H9 (cell line): ENCODE data around the gene RND2. TPM values are rescaled to one million over a fixed set of nuclear protein-coding genes. Genes with fewer than 3 reads are reported as not detected.

Experiments used
- DNase-seq: peaks from one replicate; pipeline ENCODE4 v3.0.0-alpha.2; 2017
- H2AFZ ChIP-seq: one replicate; pipeline ENCODE4 v1.6.1; 2013; ENCODE audit warnings: mild to moderate bottlenecking, low read length, control low read depth, moderate library complexity
- H2AK5ac ChIP-seq: 2 replicates; pipeline ENCODE4 v1.6.1; 2013; ENCODE audit warnings: low read length, control low read depth, mixed read lengths; ENCODE audit not compliant: insufficient read length
- H2BK120ac ChIP-seq: one replicate; pipeline ENCODE4 v1.6.1; 2013; ENCODE audit warnings: low read depth, mild to moderate bottlenecking, low read length, control low read depth, inconsistent platforms; ENCODE audit not compliant: poor library complexity, severe bottlenecking
- H2BK12ac ChIP-seq: 2 replicates; pipeline ENCODE4 v1.6.1; 2013; ENCODE audit warnings: low read length, control low read depth, mixed read lengths, low read depth; ENCODE audit not compliant: insufficient read length
- H2BK15ac ChIP-seq: 2 replicates; pipeline ENCODE4 v1.6.1; 2013; ENCODE audit warnings: low read depth, low read length, control low read depth
- H2BK20ac ChIP-seq: one replicate; pipeline ENCODE4 v1.6.1; 2013; ENCODE audit warnings: low read depth, mild to moderate bottlenecking, low read length, control low read depth, inconsistent platforms; ENCODE audit not compliant: poor library complexity, severe bottlenecking
- H2BK5ac ChIP-seq: 2 replicates; pipeline ENCODE4 v1.6.1; 2013; ENCODE audit warnings: low read length, control low read depth, mixed read lengths; ENCODE audit not compliant: insufficient read length
- H3K14ac ChIP-seq: 2 replicates; pipeline ENCODE4 v1.6.1; 2013; ENCODE audit warnings: low read length, control low read depth; ENCODE audit not compliant: insufficient read depth
- H3K18ac ChIP-seq: 2 replicates; pipeline ENCODE4 v1.6.1; 2013; ENCODE audit warnings: low read depth, mild to moderate bottlenecking, mixed read lengths, low read length, control low read depth; ENCODE audit not compliant: insufficient read length
- H3K23ac ChIP-seq: 2 replicates; pipeline ENCODE4 v1.6.1; 2013; ENCODE audit warnings: low read length, control low read depth, mixed read lengths, low read depth; ENCODE audit not compliant: insufficient read length
- H3K23me2 ChIP-seq: 2 replicates; pipeline ENCODE4 v1.6.1; 2013; ENCODE audit warnings: low read depth, mild to moderate bottlenecking, mixed read lengths, low read length, control low read depth; ENCODE audit not compliant: insufficient read length, poor library complexity, severe bottlenecking
- H3K27ac ChIP-seq: 2 replicates; pipeline ENCODE4 v1.5.1; 2013; ENCODE audit warnings: low read length, control low read depth, mixed read lengths, low read depth; ENCODE audit not compliant: insufficient read length
- H3K27me3 ChIP-seq: 2 replicates; pipeline ENCODE4 v1.6.1; 2013; ENCODE audit warnings: low read length, control low read depth, inconsistent platforms; ENCODE audit not compliant: insufficient read depth
- H3K4ac ChIP-seq: 2 replicates; pipeline ENCODE4 v1.6.1; 2013; ENCODE audit warnings: low read depth, mild to moderate bottlenecking, control low read depth, inconsistent platforms, low read length, moderate library complexity
- H3K4me1 ChIP-seq: 2 replicates; pipeline ENCODE4 v1.6.1; 2013; ENCODE audit warnings: low read length, control low read depth, inconsistent platforms; ENCODE audit not compliant: insufficient read depth
- H3K4me2 ChIP-seq: 2 replicates; pipeline ENCODE4 v1.6.1; 2013; ENCODE audit warnings: low read length, control low read depth, mixed read lengths; ENCODE audit not compliant: insufficient read length, insufficient read depth
- H3K56ac ChIP-seq: 2 replicates; pipeline ENCODE4 v1.6.1; 2013; ENCODE audit warnings: low read depth, mild to moderate bottlenecking, mixed read lengths, low read length, control low read depth; ENCODE audit not compliant: insufficient read length
- H3K79me1 ChIP-seq: 2 replicates; pipeline ENCODE4 v1.6.1; 2013; ENCODE audit warnings: low read depth, mild to moderate bottlenecking, moderate library complexity, low read length, control low read depth, inconsistent platforms; ENCODE audit not compliant: insufficient read depth, poor library complexity, severe bottlenecking
- H3K79me2 ChIP-seq: 2 replicates; pipeline ENCODE4 v1.6.1; 2013; ENCODE audit warnings: low read length, control low read depth, inconsistent platforms; ENCODE audit not compliant: insufficient read depth
- H3K9ac ChIP-seq: 2 replicates; pipeline ENCODE4 v1.6.1; 2013; ENCODE audit warnings: low read length, control low read depth, mixed read lengths; ENCODE audit not compliant: insufficient read length; ENCODE audit errors: extremely low read depth
- H3K9me3 ChIP-seq: one replicate; pipeline ENCODE4 v1.6.1; 2013; ENCODE audit warnings: low read depth, low read length, inconsistent platforms; ENCODE audit not compliant: control insufficient read depth
- H3T11ph ChIP-seq: one replicate; pipeline ENCODE4 v1.6.1; 2013; ENCODE audit warnings: mild to moderate bottlenecking, low read length, control low read depth, inconsistent platforms
- H4K20me1 ChIP-seq: one replicate; pipeline ENCODE4 v1.6.1; 2013; ENCODE audit not compliant: control insufficient read depth, insufficient read length, insufficient read depth
- H4K5ac ChIP-seq: 2 replicates; pipeline ENCODE4 v1.6.1; 2013; ENCODE audit warnings: low read depth, mild to moderate bottlenecking, mixed read lengths, low read length, control low read depth; ENCODE audit not compliant: insufficient read length
- H4K8ac ChIP-seq: replicated peaks from 2 replicates; pipeline ENCODE4 v1.6.1; 2013; ENCODE audit warnings: low read length, control low read depth, mixed read lengths, low read depth; ENCODE audit not compliant: insufficient read length
- H4K91ac ChIP-seq: 2 replicates; pipeline ENCODE4 v1.6.1; 2013; ENCODE audit warnings: low read depth, mild to moderate bottlenecking, moderate library complexity, mixed read lengths, low read length, control low read depth; ENCODE audit not compliant: insufficient read length
- H3K27ac Mint-ChIP-seq, 3 experiments: 2 replicates in 2 of 3; 3 replicates in 1 of 3; pipeline ENCODE4 v1.8.0; 2020 to 2021; ENCODE audit warnings: mixed read lengths in 3 of 3, mild to moderate bottlenecking in 1 of 3, moderate library complexity in 1 of 3
- H3K27me3 Mint-ChIP-seq: 2 replicates; pipeline ENCODE4 v1.8.0; 2021; ENCODE audit warnings: low read depth, mild to moderate bottlenecking, moderate library complexity, mixed read lengths
- H3K36me3 Mint-ChIP-seq, 3 experiments: 2 replicates in 2 of 3; 3 replicates in 1 of 3; pipeline ENCODE4 v1.8.0; 2020 to 2021; ENCODE audit warnings: low read depth in 3 of 3, mixed read lengths in 3 of 3; ENCODE audit not compliant: insufficient read depth in 1 of 3
- H3K4me1 Mint-ChIP-seq, 2 experiments: 2 replicates each; pipeline ENCODE4 v1.8.0; 2020; ENCODE audit warnings: mixed read lengths in 2 of 2
- H3K4me3 Mint-ChIP-seq, 2 experiments: 2 replicates in 1 of 2; 3 replicates in 1 of 2; pipeline ENCODE4 v1.8.0; 2020 to 2021; ENCODE audit warnings: mild to moderate bottlenecking in 2 of 2, mixed read lengths in 2 of 2, moderate library complexity in 1 of 2
- H3K9me3 Mint-ChIP-seq, 2 experiments: 2 replicates in 1 of 2; 3 replicates in 1 of 2; pipeline ENCODE4 v1.8.0; 2020; ENCODE audit warnings: mild to moderate bottlenecking in 2 of 2, mixed read lengths in 2 of 2, moderate library complexity in 1 of 2
- WGBS: extraction: QIAGEN DNeasy Blood & Tissue Kit; methylation state at CpG from one replicate; pipeline ENCODE4 v1.1.7; 2013; ENCODE audit warnings: missing lambda C conversion rate, low lambda C conversion rate, mixed read lengths; ENCODE audit not compliant: insufficient read length; ENCODE audit errors: extremely low coverage; 5-methylcytosine and 5-hydroxymethylcytosine counted together
- total RNA-seq: library from RNA; stranded (reverse); gene quantifications from 2 replicates; pipeline ENCODE4 v1.2.1, GENCODE V29; 2021
- TF ChIP-seq, protein P1 (sequence below): fragments of 200-600 bp; sonication (generic); conservative IDR thresholded peaks from 3 replicates; pipeline ENCODE4 v1.8.0; 2021; ENCODE audit warnings: antibody characterized with exemption, mild to moderate bottlenecking

RND2 gene
- total RNA-seq, 1 experiment from 2014 or later: 47.8 TPM

DNA sequence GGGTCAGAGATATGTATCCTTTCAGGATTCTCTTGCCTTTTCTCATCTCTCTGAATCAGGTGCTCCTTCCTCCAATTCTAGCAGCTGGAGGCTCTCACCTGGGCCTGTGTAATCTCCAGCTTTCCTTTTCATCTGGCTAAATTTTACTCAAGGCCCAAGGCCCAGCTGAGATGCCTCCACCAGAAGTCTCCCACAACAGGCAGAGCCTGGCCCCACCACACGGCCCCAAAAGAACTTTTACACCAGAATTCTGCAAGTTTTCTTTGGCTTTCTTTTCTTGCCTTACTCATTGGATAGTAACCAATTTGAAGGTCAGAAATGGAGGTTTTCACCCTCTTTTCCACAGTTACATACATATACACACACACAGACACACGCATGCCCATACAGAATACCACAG is 14.6 kb downstream of the RND2 start:
- no peak overlapping the region for H3K14ac ChIP-seq
- H3K27ac Mint-ChIP-seq: peak overlapping the region in 2 of 3 experiments; percentile 4 to 94; a peak in 3 of 7 replicates
- peaks cover 68 to 81% of the 10 kb centered on the region in 2 experiments for H3K4me1 Mint-ChIP-seq

More for the DNA sequence above, 14.6 kb downstream of the RND2 start:
- no peak overlapping the region for H2AFZ ChIP-seq
- H3K27me3 ChIP-seq: no peaks in the 10 kb centered on the region
- no peaks in the 10 kb centered on the region for H3K23me2 ChIP-seq
- H3K18ac ChIP-seq: no peak overlapping the region
- H2BK20ac ChIP-seq: no peak overlapping the region
- peaks cover 5 to 8% (median 7%) of the 10 kb centered on the region in 3 experiments; a peak in 4 of 7 replicates for H3K36me3 Mint-ChIP-seq
- no peak overlapping the region for H2BK12ac ChIP-seq
- WGBS: no CpG with 5 or more reads among the region's 2 CpGs
- no peak overlapping the region for H4K8ac ChIP-seq
- H4K5ac ChIP-seq: no peak overlapping the region
- H3T11ph ChIP-seq: no peak overlapping the region
- no peak overlapping the region for H2BK120ac ChIP-seq
- no peak overlapping the region for H3K27ac ChIP-seq
- no peak for DNase-seq
- no peak overlapping the region for H2BK15ac ChIP-seq
- H3K56ac ChIP-seq: no peak overlapping the region
- no peak overlapping the region for H2AK5ac ChIP-seq
- no peaks in the 10 kb centered on the region for H3K27me3 Mint-ChIP-seq
- no peaks in the 10 kb centered on the region for H3K9me3 ChIP-seq
- H4K91ac ChIP-seq: no peak overlapping the region
- peaks cover 14% of the 10 kb centered on the region; the same call in 1 of the 2 replicates for H3K4me1 ChIP-seq
- H2BK5ac ChIP-seq: no peak overlapping the region
- no peak overlapping the region for H3K23ac ChIP-seq
- H3K9ac ChIP-seq: no peak overlapping the region
- no peaks in the 10 kb centered on the region for H4K20me1 ChIP-seq
- TF ChIP-seq, protein P1, sequence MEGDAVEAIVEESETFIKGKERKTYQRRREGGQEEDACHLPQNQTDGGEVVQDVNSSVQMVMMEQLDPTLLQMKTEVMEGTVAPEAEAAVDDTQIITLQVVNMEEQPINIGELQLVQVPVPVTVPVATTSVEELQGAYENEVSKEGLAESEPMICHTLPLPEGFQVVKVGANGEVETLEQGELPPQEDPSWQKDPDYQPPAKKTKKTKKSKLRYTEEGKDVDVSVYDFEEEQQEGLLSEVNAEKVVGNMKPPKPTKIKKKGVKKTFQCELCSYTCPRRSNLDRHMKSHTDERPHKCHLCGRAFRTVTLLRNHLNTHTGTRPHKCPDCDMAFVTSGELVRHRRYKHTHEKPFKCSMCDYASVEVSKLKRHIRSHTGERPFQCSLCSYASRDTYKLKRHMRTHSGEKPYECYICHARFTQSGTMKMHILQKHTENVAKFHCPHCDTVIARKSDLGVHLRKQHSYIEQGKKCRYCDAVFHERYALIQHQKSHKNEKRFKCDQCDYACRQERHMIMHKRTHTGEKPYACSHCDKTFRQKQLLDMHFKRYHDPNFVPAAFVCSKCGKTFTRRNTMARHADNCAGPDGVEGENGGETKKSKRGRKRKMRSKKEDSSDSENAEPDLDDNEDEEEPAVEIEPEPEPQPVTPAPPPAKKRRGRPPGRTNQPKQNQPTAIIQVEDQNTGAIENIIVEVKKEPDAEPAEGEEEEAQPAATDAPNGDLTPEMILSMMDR: no peak
- no peak overlapping the region for H3K4me2 ChIP-seq
- H3K9me3 Mint-ChIP-seq: no peaks in the 10 kb centered on the region; a peak in 1 of 5 replicates
- H3K4me3 Mint-ChIP-seq: no peak overlapping the region; a peak in 1 of 5 replicates
- no peak overlapping the region for H3K4ac ChIP-seq
- no peaks in the 10 kb centered on the region for H3K79me2 ChIP-seq
- no peaks in the 10 kb centered on the region for H3K79me1 ChIP-seq
